ENCODE measurements around the gene CD53. TPM values are rescaled to one million over a fixed set of nuclear protein-coding genes. Genes with fewer than 3 reads are reported as not detected.
A peak's percentile ranks its signal among the peaks of the same experiment; 100 is the strongest.

The CD53 gene
- polyA plus RNA-seq, 3 donors, result 826 to 1,222 (median 1,107) TPM

DNA sequence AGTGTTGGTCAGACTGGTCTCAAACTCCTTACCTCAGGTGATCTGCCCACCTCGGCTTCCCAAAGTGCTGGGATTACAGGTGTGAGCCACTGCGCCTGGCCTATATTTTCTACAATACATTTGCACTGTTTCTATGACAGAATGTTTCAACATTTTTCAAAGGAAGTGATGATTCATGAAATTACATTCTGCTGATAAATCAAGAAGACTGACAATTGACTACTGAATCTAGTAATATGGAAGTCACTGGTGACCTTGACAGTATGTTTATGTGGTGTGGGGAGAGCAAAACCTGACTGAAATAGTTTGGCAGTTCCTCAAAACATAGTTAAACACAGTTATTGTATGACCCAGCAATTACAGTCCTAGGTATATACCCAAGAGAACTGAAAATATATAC lies 72.7 kb downstream of the CD53 start:
- Histone ChIP-seq H3K36me3 (replicated peaks in 1 of 2; ENCODE audit: control insufficient read depth in 1 of 2, insufficient read depth in 2 of 2, low read length in 2 of 2) (peaks cover 8 to 31% of the 10 kb centered on the region in 2 donors), H3K4me3 (replicated peaks in 1 of 3; ENCODE audit: low read depth in 2 of 3, low read length in 3 of 3) (no peak overlapping the region), H3K9me3 (replicated peaks in 1 of 2; ENCODE audit: control insufficient read depth in 1 of 2, insufficient read depth in 1 of 2, low read length in 2 of 2) (peaks cover 7 to 9% of the 10 kb centered on the region in 2 donors), H2AFZ (ENCODE audit: insufficient read depth, low read depth, low read length, poor library complexity, severe bottlenecking) (no peak overlapping the region), H3K4me2 (replicated peaks; ENCODE audit: extremely low read depth, low read length, poor library complexity, severe bottlenecking) (no peak overlapping the region), H3K27me3 (ENCODE audit: control insufficient read depth in 2 of 2, insufficient read depth in 2 of 2, low read length in 2 of 2) (no peaks in the 10 kb centered on the region), H3K4me1 (ENCODE audit: control insufficient read depth in 1 of 2, insufficient read depth in 2 of 2, low read length in 2 of 2) (no peaks in the 10 kb centered on the region), H3K79me2 (ENCODE audit: insufficient read depth, low read length) (no peaks in the 10 kb centered on the region), H3K9ac (ENCODE audit: insufficient read depth, low read length, poor library complexity, severe bottlenecking) (no peak overlapping the region), H3K27ac (ENCODE audit: low read depth in 1 of 2, low read length in 2 of 2) (no peak overlapping the region), H4K20me1 (ENCODE audit: insufficient read depth, low read length) (no peaks in the 10 kb centered on the region)
- Mint-ChIP-seq H3K9me3 (peaks cover 4 to 20% (median 15%) of the 10 kb centered on the region in 7 donors), H3K4me3 (no peak overlapping the region), H3K27me3 (ENCODE audit: low read depth in 3 of 3) (no peaks in the 10 kb centered on the region), H3K36me3 (peaks cover 25 to 42% of the 10 kb centered on the region in 2 donors), H3K4me1 (peaks cover 11% of the 10 kb centered on the region), H3K27ac (no peak overlapping the region)
- intact Hi-C loops (cut with micrococcal nuclease), result no loop called here
- no CpG with 5 or more reads among the region's 2 CpGs for WGBS (ENCODE audit: insufficient coverage)
- no peak for DNase-seq
- no peak for TF ChIP-seq CTCF (IDR thresholded peaks at IDR 0.05)

DNA sequence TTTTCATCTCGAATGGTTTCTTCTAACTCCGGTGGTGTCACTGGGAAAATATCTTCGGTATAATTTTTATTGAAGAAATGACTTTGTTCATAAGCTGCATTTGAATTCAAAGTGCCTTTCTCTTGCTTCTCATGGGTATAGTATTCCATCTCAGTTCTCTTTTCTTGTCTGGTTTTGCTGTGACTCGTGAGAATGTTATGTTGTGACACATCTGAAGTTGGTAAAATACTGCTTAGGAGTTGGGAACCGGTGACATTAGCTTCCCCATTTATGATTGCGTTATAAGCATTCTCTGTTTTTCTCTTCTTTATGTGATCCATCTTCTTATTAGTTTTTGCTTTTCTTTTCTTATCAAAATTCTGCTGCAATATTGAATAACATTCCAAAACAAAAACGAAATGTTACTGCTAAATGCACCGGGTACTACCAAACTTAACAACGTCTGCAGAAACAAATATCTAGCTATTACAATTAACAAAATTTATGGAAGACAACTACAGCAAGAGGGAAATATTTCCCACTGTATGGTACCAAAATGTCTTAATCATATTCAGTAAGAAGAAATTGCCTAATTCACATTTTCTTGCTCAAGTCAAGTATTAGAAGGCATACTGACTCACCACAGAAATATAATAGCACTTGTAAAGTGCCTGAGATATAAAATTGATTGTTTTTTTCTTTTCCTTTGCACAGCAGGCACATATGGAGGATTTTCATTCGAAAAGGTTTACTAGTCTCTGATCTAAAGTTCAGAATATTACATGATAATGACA lies 75.3 kb downstream of the CD53 start:
- H3K9me3 Mint-ChIP-seq, result peaks cover 4 to 20% (median 17%) of the 10 kb centered on the region in 7 donors
- peak overlapping the region in 2 of 7 donors; percentile 44 to 59 for H3K27ac Mint-ChIP-seq
- peaks cover 0 to 3% of the 10 kb centered on the region in 2 donors for H3K4me1 ChIP-seq (ENCODE audit: control insufficient read depth in 1 of 2, insufficient read depth in 2 of 2, low read length in 2 of 2)
- intact Hi-C loops (cut with micrococcal nuclease), result no loop called here
- no peak overlapping the region for H3K4me3 Mint-ChIP-seq
- TF ChIP-seq CTCF (IDR thresholded peaks at IDR 0.05), result no peak
- H3K36me3 ChIP-seq (replicated peaks in 1 of 2; ENCODE audit: control insufficient read depth in 1 of 2, insufficient read depth in 2 of 2, low read length in 2 of 2), result peaks cover 12 to 48% of the 10 kb centered on the region in 2 donors
- peaks cover 40 to 59% of the 10 kb centered on the region in 2 donors for H3K36me3 Mint-ChIP-seq
- H3K27ac ChIP-seq (ENCODE audit: low read depth in 1 of 2, low read length in 2 of 2), result no peak overlapping the region
- peaks cover 7 to 9% of the 10 kb centered on the region in 2 donors for H3K9me3 ChIP-seq (replicated peaks in 1 of 2; ENCODE audit: control insufficient read depth in 1 of 2, insufficient read depth in 1 of 2, low read length in 2 of 2)
- H3K27me3 ChIP-seq (ENCODE audit: control insufficient read depth in 2 of 2, insufficient read depth in 2 of 2, low read length in 2 of 2), result no peaks in the 10 kb centered on the region
- DNase-seq, result peak in 2 of 3 donors; percentile 12 to 13
- no peaks in the 10 kb centered on the region for H3K27me3 Mint-ChIP-seq (ENCODE audit: low read depth in 3 of 3)
- H3K4me3 ChIP-seq (replicated peaks in 1 of 3; ENCODE audit: low read depth in 2 of 3, low read length in 3 of 3), result no peak overlapping the region
- H4K20me1 ChIP-seq (ENCODE audit: insufficient read depth, low read length), result no peaks in the 10 kb centered on the region
- no peak overlapping the region for H3K9ac ChIP-seq (ENCODE audit: insufficient read depth, low read length, poor library complexity, severe bottlenecking)
- no peak overlapping the region for H2AFZ ChIP-seq (ENCODE audit: insufficient read depth, low read depth, low read length, poor library complexity, severe bottlenecking)
- no CpG with 5 or more reads among the region's 10 CpGs for WGBS (ENCODE audit: insufficient coverage)
- H3K79me2 ChIP-seq (ENCODE audit: insufficient read depth, low read length), result peaks cover 4% of the 10 kb centered on the region
- H3K4me2 ChIP-seq (replicated peaks; ENCODE audit: extremely low read depth, low read length, poor library complexity, severe bottlenecking), result no peak overlapping the region
- peaks cover 19% of the 10 kb centered on the region for H3K4me1 Mint-ChIP-seq

Other genes starting within 250 kb of the CD53 start
- 1 to 10 TPM; 4.8 to 7.7 (median 5.6) TPM for gene KCNA3, start 198.2 kb upstream of the CD53 start, polyA plus RNA-seq
- gene LRIF1, start 90.8 kb downstream of the CD53 start, polyA plus RNA-seq, result 1 to 10 TPM; 1.8 to 8.2 (median 4.0) TPM